Stimulated activated CD4-positive, alpha-beta T cell treated with anti-CD3 and anti-CD28 coated beads, Interleukin-1b, Interleukin-23, amount 100 ng/mL, for 24 hours (primary cell): ENCODE results near the gene ALDH3B1.

Experiments used
- DNase-seq, 4 experiments: peaks; one replicate each; pipeline ENCODE4 v3.0.0-alpha.2; 2020; ENCODE audit warnings: low read depth in 4 of 4, low spot score in 1 of 4

The ALDH3B1 gene

GRCh38 chr11:68071281-68072048 lies 61.3 kb downstream of the ALDH3B1 start:
- no peak for DNase-seq

- DNase-seq, result no peak
Observed at GRCh38 chr11:68074584-68075352, 64.6 kb downstream of the ALDH3B1 start.

- no peak for DNase-seq
Observed at GRCh38 chr11:68076371-68077042, 66.4 kb downstream of the ALDH3B1 start.

GRCh38 chr11:68077617-68078582 lies 67.8 kb downstream of the ALDH3B1 start:
- DNase-seq, result no peak
